ENCODE data around the gene CNTNAP2.

DNA sequence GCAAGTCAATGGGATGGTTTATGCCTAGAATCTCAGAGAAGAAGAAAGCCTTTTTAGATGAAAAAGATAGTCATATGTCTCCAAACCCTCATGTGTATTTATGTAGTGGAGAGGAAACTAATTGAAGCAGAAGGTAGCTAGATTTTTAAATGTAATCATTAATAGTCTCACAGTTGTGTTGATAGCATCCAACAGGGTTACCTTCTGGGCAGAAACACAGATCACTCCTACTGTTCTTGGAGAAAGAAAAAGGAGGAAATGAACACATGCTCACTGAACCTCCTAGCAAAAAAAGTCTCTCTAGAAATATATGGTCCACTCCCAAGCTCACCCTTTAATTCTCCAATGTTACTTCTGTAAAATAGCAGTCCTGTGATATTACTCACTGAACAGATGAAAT is 1696.7 kb downstream of the CNTNAP2 start:
- TF ChIP-seq, protein P1, sequence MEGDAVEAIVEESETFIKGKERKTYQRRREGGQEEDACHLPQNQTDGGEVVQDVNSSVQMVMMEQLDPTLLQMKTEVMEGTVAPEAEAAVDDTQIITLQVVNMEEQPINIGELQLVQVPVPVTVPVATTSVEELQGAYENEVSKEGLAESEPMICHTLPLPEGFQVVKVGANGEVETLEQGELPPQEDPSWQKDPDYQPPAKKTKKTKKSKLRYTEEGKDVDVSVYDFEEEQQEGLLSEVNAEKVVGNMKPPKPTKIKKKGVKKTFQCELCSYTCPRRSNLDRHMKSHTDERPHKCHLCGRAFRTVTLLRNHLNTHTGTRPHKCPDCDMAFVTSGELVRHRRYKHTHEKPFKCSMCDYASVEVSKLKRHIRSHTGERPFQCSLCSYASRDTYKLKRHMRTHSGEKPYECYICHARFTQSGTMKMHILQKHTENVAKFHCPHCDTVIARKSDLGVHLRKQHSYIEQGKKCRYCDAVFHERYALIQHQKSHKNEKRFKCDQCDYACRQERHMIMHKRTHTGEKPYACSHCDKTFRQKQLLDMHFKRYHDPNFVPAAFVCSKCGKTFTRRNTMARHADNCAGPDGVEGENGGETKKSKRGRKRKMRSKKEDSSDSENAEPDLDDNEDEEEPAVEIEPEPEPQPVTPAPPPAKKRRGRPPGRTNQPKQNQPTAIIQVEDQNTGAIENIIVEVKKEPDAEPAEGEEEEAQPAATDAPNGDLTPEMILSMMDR (conservative IDR thresholded peaks at IDR 0.05; ENCODE audit: low read depth, low read length), result no peak
- TF ChIP-seq MXI1 (IDR thresholded peaks at IDR 0.05; ENCODE audit: borderline replicate concordance, low read depth, low read length) (no peak), MAZ (IDR thresholded peaks at IDR 0.05; ENCODE audit: borderline replicate concordance, low read depth, low read length) (no peak), RFX5 (IDR thresholded peaks at IDR 0.05; ENCODE audit: low read depth, low read length) (no peak)
